CD4-positive, alpha-beta T cell (primary cell): Measurements from ENCODE around the gene IGF1R. TPM values are rescaled to one million over a fixed set of nuclear protein-coding genes. Genes with fewer than 3 reads are reported as not detected.

ENCODE experiments used
- ATAC-seq: fragments of 200-7000 bp; cut with Tn5 transposase; one replicate; pipeline ENCODE4 v1.10.0; 2022; ENCODE audit warnings: mild to moderate bottlenecking; ENCODE audit not compliant: poor library complexity
- CTCF ChIA-PET: fragments of 350-600 bp; sonication (Branson Sonifier 250); formaldehyde crosslinking; loops from one replicate; lab custom pipeline; 2021; ENCODE audit warnings: antibody characterized with exemption, inconsistent platforms; lab: Charles Lee
- POLR2A ChIA-PET: fragments of 350-600 bp; sonication (Branson Sonifier 250); formaldehyde crosslinking; loops from one replicate; lab custom pipeline; 2021; ENCODE audit warnings: antibody characterized with exemption, inconsistent platforms; lab: Charles Lee
- DNase-seq, 14 experiments: peaks; one replicate each; pipeline ENCODE4 v3.0.0-alpha.2; 2013 to 2020; ENCODE audit warnings: mixed read lengths in 2 of 14
- H3K27ac ChIP-seq, 2 donors: one replicate each; pipeline versions ENCODE4 v1.5.1 to v1.7.0; 2013; ENCODE audit warnings: low read length in 2 of 2, low read depth in 1 of 2, mild to moderate bottlenecking in 1 of 2
- H3K27me3 ChIP-seq, 2 experiments: 1 replicate in 1 of 2; 2 replicates in 1 of 2; pipeline versions ENCODE4 v1.6.1 to v1.7.0; 2013; ENCODE audit warnings: low read length in 2 of 2, control low read depth in 1 of 2, mild to moderate bottlenecking in 1 of 2, moderate library complexity in 1 of 2; ENCODE audit not compliant: insufficient read depth in 2 of 2, control insufficient read depth in 1 of 2
- H3K36me3 ChIP-seq: one replicate; pipeline ENCODE4 v1.6.1; 2013; ENCODE audit warnings: low read length, control low read depth; ENCODE audit not compliant: insufficient read depth
- H3K4me1 ChIP-seq: one replicate; pipeline ENCODE4 v1.6.1; 2013; ENCODE audit warnings: low read length, control low read depth; ENCODE audit not compliant: insufficient read depth
- H3K4me3 ChIP-seq: one replicate; pipeline ENCODE4 v1.5.1; 2013; ENCODE audit warnings: mild to moderate bottlenecking, low read length, moderate library complexity
- H3K9me3 ChIP-seq, 2 experiments: 1 replicate in 1 of 2; 2 replicates in 1 of 2; pipeline versions ENCODE4 v1.6.1 to v1.7.0; 2013; ENCODE audit warnings: low read length in 2 of 2, mild to moderate bottlenecking in 2 of 2, control low read depth in 1 of 2, moderate library complexity in 1 of 2; ENCODE audit not compliant: control insufficient read depth in 1 of 2, insufficient read depth in 1 of 2
- H3K27ac Mint-ChIP-seq: one replicate; pipeline ENCODE4 v1.8.0; 2020; ENCODE audit warnings: mixed read lengths
- H3K27me3 Mint-ChIP-seq: one replicate; pipeline ENCODE4 v1.8.0; 2021; ENCODE audit warnings: mixed read lengths
- H3K36me3 Mint-ChIP-seq: one replicate; pipeline ENCODE4 v1.8.0; 2021; ENCODE audit warnings: low read depth, mixed read lengths
- H3K4me1 Mint-ChIP-seq: one replicate; pipeline ENCODE4 v1.8.0; 2021; ENCODE audit warnings: low read depth, mixed read lengths
- H3K4me3 Mint-ChIP-seq: one replicate; pipeline ENCODE4 v1.8.0; 2020; ENCODE audit warnings: mild to moderate bottlenecking, mixed read lengths
- H3K9me3 Mint-ChIP-seq: one replicate; pipeline ENCODE4 v1.8.0; 2020; ENCODE audit warnings: mixed read lengths
- intact Hi-C, 2 experiments: fragments of 100-400 bp; cut with DNase I in 1 of 2; cut with micrococcal nuclease in 1 of 2; formaldehyde crosslinking; loops; one replicate each; pipeline versions ENCODE4 v1.15.1 to v1.9.0; 2023 to 2025; cut with DNase I, micrococcal nuclease
- total RNA-seq, 174 experiments: library from RNA in 2 of 174; stranded (reverse) in 2 of 174; gene quantifications; one replicate each; pipeline ENCODE4 v1.2.3 and lab custom pipeline; 2021 to 2026
- TF ChIP-seq, protein P1 (sequence below): fragments of 200-600 bp; IDR thresholded peaks from one replicate; pipeline ENCODE4 v1.8.0; 2022; ENCODE audit warnings: antibody characterized with exemption, mild to moderate bottlenecking

The IGF1R gene
- total RNA-seq, 2 experiments from 2014 or later: 39.2 to 40.3 TPM

DNA sequence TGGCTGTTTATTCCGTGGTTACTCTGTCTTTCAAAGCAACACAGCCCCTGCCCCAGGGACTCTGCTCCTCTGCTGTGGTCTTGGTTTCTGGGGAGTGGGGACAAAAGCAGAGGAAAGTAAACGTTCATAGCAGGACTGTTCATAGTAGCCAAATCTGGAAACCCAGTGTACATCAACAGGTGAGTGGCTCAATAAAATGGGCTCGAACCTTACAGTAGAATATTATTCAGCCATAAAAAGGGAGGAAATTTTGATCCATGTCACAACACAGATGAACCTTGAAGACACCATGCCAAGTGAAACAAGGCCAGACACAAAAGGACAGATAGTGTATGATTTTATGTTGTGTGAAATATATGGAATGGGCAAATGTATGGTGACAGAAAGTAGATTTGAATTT is 269.1 kb downstream of the IGF1R start:
- H3K36me3 Mint-ChIP-seq: peaks cover 83% of the 10 kb centered on the region
- H3K27ac Mint-ChIP-seq: no peak overlapping the region
- TF ChIP-seq, protein P1, sequence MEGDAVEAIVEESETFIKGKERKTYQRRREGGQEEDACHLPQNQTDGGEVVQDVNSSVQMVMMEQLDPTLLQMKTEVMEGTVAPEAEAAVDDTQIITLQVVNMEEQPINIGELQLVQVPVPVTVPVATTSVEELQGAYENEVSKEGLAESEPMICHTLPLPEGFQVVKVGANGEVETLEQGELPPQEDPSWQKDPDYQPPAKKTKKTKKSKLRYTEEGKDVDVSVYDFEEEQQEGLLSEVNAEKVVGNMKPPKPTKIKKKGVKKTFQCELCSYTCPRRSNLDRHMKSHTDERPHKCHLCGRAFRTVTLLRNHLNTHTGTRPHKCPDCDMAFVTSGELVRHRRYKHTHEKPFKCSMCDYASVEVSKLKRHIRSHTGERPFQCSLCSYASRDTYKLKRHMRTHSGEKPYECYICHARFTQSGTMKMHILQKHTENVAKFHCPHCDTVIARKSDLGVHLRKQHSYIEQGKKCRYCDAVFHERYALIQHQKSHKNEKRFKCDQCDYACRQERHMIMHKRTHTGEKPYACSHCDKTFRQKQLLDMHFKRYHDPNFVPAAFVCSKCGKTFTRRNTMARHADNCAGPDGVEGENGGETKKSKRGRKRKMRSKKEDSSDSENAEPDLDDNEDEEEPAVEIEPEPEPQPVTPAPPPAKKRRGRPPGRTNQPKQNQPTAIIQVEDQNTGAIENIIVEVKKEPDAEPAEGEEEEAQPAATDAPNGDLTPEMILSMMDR: no peak
- DNase-seq: no peak
- CTCF ChIA-PET: no interaction called here
- Histone ChIP-seq H3K27ac (no peak overlapping the region), H3K36me3 (peaks cover 30% of the 10 kb centered on the region), H3K9me3 (no peaks in the 10 kb centered on the region), H3K27me3 (no peaks in the 10 kb centered on the region), H3K4me3 (no peak overlapping the region), H3K4me1 (no peaks in the 10 kb centered on the region)
- no peak overlapping the region for H3K4me3 Mint-ChIP-seq
- intact Hi-C loops: no loop called here
- POLR2A ChIA-PET: no interaction called here
- no peaks in the 10 kb centered on the region for H3K9me3 Mint-ChIP-seq
- H3K27me3 Mint-ChIP-seq: no peaks in the 10 kb centered on the region
- peaks cover 14% of the 10 kb centered on the region for H3K4me1 Mint-ChIP-seq
- no peak for ATAC-seq

DNA sequence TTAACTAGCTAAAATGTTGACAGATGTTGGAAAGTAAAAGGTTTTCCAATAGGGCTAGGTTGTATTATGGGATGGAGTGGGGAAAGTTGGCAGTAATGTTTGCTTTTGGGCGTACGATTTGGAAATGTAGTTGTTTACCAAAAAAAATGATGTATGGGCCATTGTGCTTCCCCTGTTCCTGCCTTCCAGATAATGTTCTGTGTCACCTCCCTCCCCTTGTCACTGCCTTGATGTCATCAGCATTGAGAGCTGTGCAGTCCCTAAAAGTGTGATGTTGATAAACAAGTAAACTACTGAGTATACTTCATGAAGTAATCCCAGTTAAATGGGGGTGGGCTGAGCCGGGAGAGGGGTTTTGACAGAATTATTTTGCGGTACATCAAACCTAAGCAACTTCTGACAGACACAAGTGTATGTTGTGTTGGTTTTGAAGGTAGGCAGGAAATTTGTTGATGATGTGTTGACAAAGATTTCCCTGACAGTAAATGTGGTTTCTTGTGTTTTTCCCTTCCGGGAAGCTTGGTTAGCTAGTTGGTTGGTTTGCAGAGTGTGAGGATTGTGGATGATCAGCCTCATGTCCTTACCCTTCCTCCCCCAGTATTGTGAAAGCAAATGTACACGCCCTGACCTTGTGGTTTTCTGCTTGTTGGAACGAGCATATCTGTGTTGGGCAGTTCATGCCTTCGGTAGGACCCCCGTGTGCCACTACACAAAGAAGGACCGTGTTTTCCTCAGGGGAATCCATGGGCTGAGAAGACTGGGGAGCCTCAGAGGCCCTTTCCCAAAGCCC is 271.9 kb downstream of the IGF1R start:
- TF ChIP-seq, protein P1: no peak
- no peak overlapping the region for H3K4me3 Mint-ChIP-seq
- Histone ChIP-seq H3K9me3 (no peaks in the 10 kb centered on the region), H3K4me3 (no peak overlapping the region), H3K27me3 (no peaks in the 10 kb centered on the region), H3K4me1 (no peaks in the 10 kb centered on the region), H3K36me3 (peaks cover 47% of the 10 kb centered on the region), H3K27ac (no peak overlapping the region)
- peaks cover 86% of the 10 kb centered on the region for H3K36me3 Mint-ChIP-seq
- no peaks in the 10 kb centered on the region for H3K27me3 Mint-ChIP-seq
- intact Hi-C loops: no loop called here
- CTCF ChIA-PET: no interaction called here
- H3K27ac Mint-ChIP-seq: no peak overlapping the region
- H3K4me1 Mint-ChIP-seq: peaks cover 14% of the 10 kb centered on the region
- POLR2A ChIA-PET: no interaction called here
- no peaks in the 10 kb centered on the region for H3K9me3 Mint-ChIP-seq
- ATAC-seq (no peak), DNase-seq (no peak)

DNA sequence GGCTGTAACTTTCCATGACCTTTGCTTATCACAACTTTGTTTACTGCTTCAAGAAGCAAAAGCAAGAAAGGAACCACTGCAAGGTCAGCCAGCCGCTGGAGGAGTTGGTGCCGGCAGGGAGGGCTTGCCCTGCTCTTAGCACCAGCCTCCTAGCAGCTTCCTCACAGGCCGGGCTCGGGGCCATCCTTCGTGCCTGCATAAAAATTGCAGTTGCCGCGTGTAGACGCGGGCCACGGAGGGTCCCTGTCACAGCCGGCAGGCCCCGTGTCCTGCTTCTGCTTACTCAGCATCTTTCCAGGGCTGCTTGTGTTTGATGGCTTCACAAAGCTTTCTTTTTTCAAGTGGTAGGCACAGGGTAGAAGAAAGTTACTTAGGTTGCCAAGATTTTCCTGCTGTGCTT is 274.8 kb downstream of the IGF1R start:
- CTCF ChIA-PET: no interaction called here

More for the DNA sequence above, 274.8 kb downstream of the IGF1R start:
- no peaks in the 10 kb centered on the region for H3K27me3 Mint-ChIP-seq
- intact Hi-C loops: no loop called here
- TF ChIP-seq, protein P1: no peak
- POLR2A ChIA-PET: no interaction called here
- Histone ChIP-seq H3K27ac (no peak overlapping the region), H3K27me3 (no peaks in the 10 kb centered on the region), H3K36me3 (peaks cover 31% of the 10 kb centered on the region), H3K4me3 (no peak overlapping the region), H3K9me3 (no peaks in the 10 kb centered on the region), H3K4me1 (no peaks in the 10 kb centered on the region)
- no peak overlapping the region for H3K27ac Mint-ChIP-seq
- H3K4me3 Mint-ChIP-seq: no peak overlapping the region
- no peak for DNase-seq
- H3K36me3 Mint-ChIP-seq: peaks cover 94% of the 10 kb centered on the region
- H3K9me3 Mint-ChIP-seq: no peaks in the 10 kb centered on the region
- no peak for ATAC-seq
- peaks cover 14% of the 10 kb centered on the region for H3K4me1 Mint-ChIP-seq
